AG04449 (cell line): ENCODE measurements around the gene C3orf62.

Source experiments
- CTCF ChIA-PET: fragments of 350-600 bp; formaldehyde crosslinking; extraction: SDS; loops from one replicate; lab custom pipeline; 2021; ENCODE audit warnings: antibody characterized with exemption; lab: Yijun Ruan, JAX
- POLR2A ChIA-PET: fragments of 400-600, 350-600 bp; formaldehyde crosslinking; extraction: SDS; loops from one replicate; lab custom pipeline; 2020; ENCODE audit warnings: antibody characterized with exemption, inconsistent platforms; lab: Yijun Ruan, JAX
- DNase-seq: peaks from one replicate; pipeline ENCODE4 v3.0.0-alpha.2; 2010; ENCODE audit warnings: low read depth, low spot score
- H3K4me3 ChIP-seq: 2 replicates; pipeline ENCODE4 v1.5.1; 2011; ENCODE audit warnings: low read depth, mild to moderate bottlenecking, control low read depth, low read length
- TF ChIP-seq, protein P1 (sequence below): IDR thresholded peaks from one replicate; pipeline ENCODE4 v1.5.1; 2011; ENCODE audit warnings: mild to moderate bottlenecking, moderate library complexity, low read length, control low read depth, inconsistent platforms; ENCODE audit not compliant: insufficient read depth; ENCODE audit errors: missing control alignments

C3orf62 gene

DNA sequence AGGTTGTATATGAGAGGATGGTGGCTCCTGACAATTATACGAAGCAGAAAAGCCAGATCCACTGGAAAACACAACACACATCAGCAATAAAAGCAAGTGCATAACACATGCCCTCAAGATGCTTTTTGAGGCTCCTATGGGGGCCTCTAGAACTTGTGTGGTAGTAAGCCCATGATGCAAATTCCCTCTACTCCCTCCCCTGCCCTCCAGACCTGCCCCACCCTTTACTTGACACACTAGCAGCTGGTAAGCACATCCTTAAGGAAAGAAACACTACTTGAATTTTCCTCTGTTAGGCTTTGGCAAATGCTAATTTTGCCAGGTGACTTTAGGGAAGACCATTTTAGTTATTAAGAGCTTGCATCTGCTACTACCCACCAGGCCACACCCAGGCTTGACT, 33.6 kb upstream of the C3orf62 start:
- DNase-seq: no peak
- CTCF ChIA-PET: interaction anchor here (1.7 kb wide), 1 partner anchor 140 kb away, joined by 7 read pairs; the partner anchor contains the start of gene KLHDC8B
- POLR2A ChIA-PET: no interaction called here
- TF ChIP-seq, protein P1, sequence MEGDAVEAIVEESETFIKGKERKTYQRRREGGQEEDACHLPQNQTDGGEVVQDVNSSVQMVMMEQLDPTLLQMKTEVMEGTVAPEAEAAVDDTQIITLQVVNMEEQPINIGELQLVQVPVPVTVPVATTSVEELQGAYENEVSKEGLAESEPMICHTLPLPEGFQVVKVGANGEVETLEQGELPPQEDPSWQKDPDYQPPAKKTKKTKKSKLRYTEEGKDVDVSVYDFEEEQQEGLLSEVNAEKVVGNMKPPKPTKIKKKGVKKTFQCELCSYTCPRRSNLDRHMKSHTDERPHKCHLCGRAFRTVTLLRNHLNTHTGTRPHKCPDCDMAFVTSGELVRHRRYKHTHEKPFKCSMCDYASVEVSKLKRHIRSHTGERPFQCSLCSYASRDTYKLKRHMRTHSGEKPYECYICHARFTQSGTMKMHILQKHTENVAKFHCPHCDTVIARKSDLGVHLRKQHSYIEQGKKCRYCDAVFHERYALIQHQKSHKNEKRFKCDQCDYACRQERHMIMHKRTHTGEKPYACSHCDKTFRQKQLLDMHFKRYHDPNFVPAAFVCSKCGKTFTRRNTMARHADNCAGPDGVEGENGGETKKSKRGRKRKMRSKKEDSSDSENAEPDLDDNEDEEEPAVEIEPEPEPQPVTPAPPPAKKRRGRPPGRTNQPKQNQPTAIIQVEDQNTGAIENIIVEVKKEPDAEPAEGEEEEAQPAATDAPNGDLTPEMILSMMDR: no peak
- H3K4me3 ChIP-seq: no peak overlapping the region

DNA sequence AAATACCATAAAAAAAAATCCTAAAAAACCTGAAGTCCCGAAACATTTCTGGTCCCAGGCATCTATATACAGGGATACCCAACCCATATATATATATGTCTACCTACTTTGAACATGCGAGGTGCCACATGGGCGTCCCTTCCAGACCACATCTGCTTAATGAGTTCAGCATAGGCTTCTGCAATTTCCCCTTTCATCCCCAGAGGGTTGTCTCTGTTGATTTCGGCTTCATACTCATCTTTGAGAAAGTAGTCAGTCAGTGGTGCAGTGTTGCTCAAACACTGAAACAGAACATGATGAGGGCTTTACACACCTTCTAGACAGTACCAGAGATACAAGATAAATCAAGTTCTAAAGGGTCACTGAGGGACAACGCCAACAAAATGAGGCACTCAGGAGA, 28.6 kb upstream of the C3orf62 start:
- CTCF ChIA-PET: interaction anchor here (1.5 kb wide), 2 partner anchors 9 to 144 kb away, joined by 4 read pairs; no protein-coding TSS in a partner anchor
- TF ChIP-seq, protein P1: no peak
- POLR2A ChIA-PET: no interaction called here
- DNase-seq: no peak
- no peak overlapping the region for H3K4me3 ChIP-seq

DNA sequence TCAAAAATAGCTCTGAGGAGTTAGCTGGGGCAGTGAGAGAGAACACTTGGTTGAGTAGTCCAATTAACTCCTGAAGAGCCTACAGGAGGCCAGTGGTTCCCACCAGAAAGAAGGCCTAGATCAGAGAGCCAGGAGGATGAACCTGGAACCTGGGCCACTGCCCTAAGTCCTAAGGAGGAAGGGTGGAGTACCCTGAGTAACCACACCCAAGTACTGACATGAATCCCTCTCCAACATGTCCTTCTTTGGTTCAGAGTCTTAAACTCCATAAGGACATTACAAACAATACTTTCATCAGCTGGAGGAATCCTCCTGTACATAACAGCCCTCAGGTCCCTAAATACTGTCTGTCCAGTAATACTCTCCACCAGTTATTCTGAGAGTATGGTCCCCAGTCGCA, 25.6 kb upstream of the C3orf62 start:
- TF ChIP-seq, protein P1: no peak
- no peak for DNase-seq
- ChIA-PET POLR2A (no interaction called here), CTCF (interaction anchor here (0.6 to 1.6 kb wide), 6 partner anchors 9 to 147 kb away, joined by 3 to 4 read pairs (median 4); partner anchors contain the start of gene USP4)
- no peak overlapping the region for H3K4me3 ChIP-seq

DNA sequence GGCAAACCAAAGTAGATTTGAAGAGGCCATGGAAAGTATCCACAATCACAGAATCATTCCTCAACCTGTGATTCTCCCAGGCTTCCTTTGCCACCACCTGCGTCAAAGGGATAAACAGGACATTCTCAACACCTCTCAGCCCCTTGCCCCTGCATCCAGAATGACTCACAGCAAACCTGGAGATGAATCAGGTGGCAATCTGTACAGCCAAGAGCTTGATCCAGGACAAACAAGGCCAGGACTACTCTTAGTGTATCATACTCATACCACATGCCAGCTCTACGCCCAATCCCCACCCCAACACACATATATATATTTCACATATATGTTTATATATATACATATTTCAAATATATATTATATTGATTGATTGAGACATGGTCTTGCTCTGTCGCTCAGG, 23.6 kb upstream of the C3orf62 start:
- H3K4me3 ChIP-seq: no peak overlapping the region
- ChIA-PET CTCF (interaction anchor here (1.2 to 1.6 kb wide), 2 partner anchors 130 to 149 kb away, joined by 3 to 4 read pairs; no protein-coding TSS in a partner anchor), POLR2A (no interaction called here)
- TF ChIP-seq, protein P1: no peak
- no peak for DNase-seq

- ChIA-PET POLR2A (no interaction called here), CTCF (no interaction called here)
- no peak for DNase-seq
Measured at GRCh38 chr3:49298511-49298910, 21.5 kb upstream of the C3orf62 start.

DNA sequence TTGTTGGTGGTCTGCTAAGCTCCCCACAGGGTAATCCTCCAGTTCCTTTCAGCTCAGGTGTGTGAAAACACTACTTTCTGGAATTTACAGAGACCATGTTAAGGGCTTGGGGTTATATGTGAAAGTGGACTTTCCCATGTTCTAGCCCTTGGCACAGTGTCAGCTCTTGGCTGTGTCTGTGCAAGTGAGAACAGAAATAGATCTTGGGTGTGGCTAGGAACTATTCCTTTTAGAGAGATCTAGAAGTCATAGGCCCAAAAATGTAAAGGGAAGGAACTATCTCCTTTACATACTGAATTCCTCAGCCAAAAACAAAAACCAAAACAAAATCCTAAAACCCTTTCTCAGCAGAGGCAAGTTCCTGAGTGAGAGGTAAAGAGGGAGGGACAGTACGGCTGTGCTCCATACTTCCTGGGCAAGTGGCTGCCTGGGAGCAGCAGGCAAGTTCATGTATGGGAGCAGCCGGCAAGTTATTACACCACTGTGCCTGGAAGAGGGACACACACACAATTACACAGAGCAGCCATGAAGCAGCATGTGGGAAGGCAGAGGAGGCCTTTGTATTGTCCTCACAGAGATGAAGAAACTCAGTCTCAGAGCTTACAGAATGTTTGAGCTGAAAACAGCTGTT, 19.9 kb upstream of the C3orf62 start:
- CTCF ChIA-PET: interaction anchor here (0.7 to 2.5 kb wide), 3 partner anchors 10 to 153 kb away, joined by 3 to 14 read pairs (median 4); partner anchors contain the start of gene KLHDC8B
- TF ChIP-seq, protein P1: no peak
- POLR2A ChIA-PET: interaction anchor here (0.5 to 0.9 kb wide), 2 partner anchors 19 to 20 kb away, joined by 3 to 4 read pairs; partner anchors contain the start of gene C3orf62
- no peak overlapping the region for H3K4me3 ChIP-seq
- DNase-seq: no peak

More at GRCh38 chr3:49298511-49298910, 21.5 kb upstream of the C3orf62 start:
- TF ChIP-seq, protein P1: no peak
- H3K4me3 ChIP-seq: no peak overlapping the region
